HepG2 (cell line): Measurements from ENCODE around the gene ALDH2. TPM values are rescaled to one million over a fixed set of nuclear protein-coding genes. Genes with fewer than 3 reads are reported as not detected.

ENCODE experiments used
- ELF4 ChIP-seq: sonication (generic); formaldehyde crosslinking; IDR thresholded peaks from 2 replicates; pipeline ENCODE4 v1.5.0; 2020; ENCODE audit warnings: missing genetic modification reagents, mild to moderate bottlenecking, moderate library complexity, borderline replicate concordance
- GATAD2A ChIP-seq: IDR thresholded peaks from 2 replicates; pipeline ENCODE4 v1.6.1; 2016
- HOXA3 ChIP-seq: sonication (generic); formaldehyde crosslinking; IDR thresholded peaks from 2 replicates; pipeline ENCODE4 v1.5.0; 2020; ENCODE audit warnings: missing genetic modification reagents
- KAT7 ChIP-seq: IDR thresholded peaks from 2 replicates; pipeline ENCODE4 v1.6.1; 2018; ENCODE audit warnings: borderline replicate concordance, missing compliant biosample characterization
- NRL ChIP-seq: sonication (generic); formaldehyde crosslinking; IDR thresholded peaks from 2 replicates; pipeline ENCODE4 v1.5.0; 2020; ENCODE audit warnings: missing genetic modification reagents, mild to moderate bottlenecking, moderate library complexity, borderline replicate concordance
- TRIM24 ChIP-seq: sonication (generic); formaldehyde crosslinking; IDR thresholded peaks from 2 replicates; pipeline ENCODE4 v1.8.0; 2022; ENCODE audit warnings: mild to moderate bottlenecking, missing genetic modification reagents
- ZFP90 ChIP-seq: sonication (generic); formaldehyde crosslinking; IDR thresholded peaks from 2 replicates; pipeline ENCODE4 v1.8.0; 2022; ENCODE audit warnings: missing genetic modification reagents, mild to moderate bottlenecking, inconsistent platforms, borderline replicate concordance
- ZNF383 ChIP-seq: sonication (generic); formaldehyde crosslinking; IDR thresholded peaks from 2 replicates; pipeline ENCODE4 v1.4.0; 2020; ENCODE audit warnings: missing genetic modification reagents, mild to moderate bottlenecking, borderline replicate concordance
- ZNF547 ChIP-seq: sonication (generic); formaldehyde crosslinking; IDR thresholded peaks from 2 replicates; pipeline ENCODE4 v1.5.1; 2020; ENCODE audit warnings: mild to moderate bottlenecking, missing genetic modification reagents
- ZNF747 ChIP-seq: sonication (generic); formaldehyde crosslinking; IDR thresholded peaks from 2 replicates; pipeline ENCODE4 v1.8.1; 2023; ENCODE audit warnings: missing genetic modification reagents, mild to moderate bottlenecking, borderline replicate concordance
- polyA plus RNA-seq, 8 experiments: library from polyadenylated mRNA; depleted of rRNA in 3 of 8; stranded (reverse) in 7 of 8; unstranded in 1 of 8; fragments of >200 nt; fragmentation: Illumina TruSeq in 4 of 8; extraction: Trizol in 4 of 8; gene quantifications; 2 replicates each; pipeline versions ENCODE4 v1.2.1 to v1.2.3, GENCODE V29; 2011 to 2016; ENCODE audit warnings: low read depth in 4 of 8, missing spikeins in 1 of 8, mixed read lengths in 1 of 8; ENCODE audit not compliant: insufficient read depth in 1 of 8
- total RNA-seq, 5 experiments: library from RNA; depleted of rRNA; stranded (reverse); fragments of >200 nt; fragmentation: Illumina TruSeq; extraction: Trizol; gene quantifications; 2 replicates each; pipeline ENCODE4 v1.2.3, GENCODE V29; 2016; ENCODE audit warnings: low read depth in 1 of 5
- TF ChIP-seq, protein P1 (sequence below): sonication (generic); formaldehyde crosslinking; IDR thresholded peaks from 2 replicates; pipeline ENCODE4 v1.4.0; 2020; ENCODE audit warnings: missing genetic modification reagents, borderline replicate concordance
- TF ChIP-seq, protein P2 (sequence below): sonication (generic); formaldehyde crosslinking; IDR thresholded peaks from 2 replicates; pipeline ENCODE4 v1.8.1; 2023; ENCODE audit warnings: mild to moderate bottlenecking, missing genetic modification reagents
- TF ChIP-seq, protein P3 (sequence below): sonication (generic); formaldehyde crosslinking; IDR thresholded peaks from 2 replicates; pipeline ENCODE4 v1.5.1; 2020; ENCODE audit warnings: mild to moderate bottlenecking, missing genetic modification reagents, moderate library complexity
- TF ChIP-seq, protein P4 (sequence below): sonication (generic); formaldehyde crosslinking; IDR thresholded peaks from 2 replicates; pipeline ENCODE4 v1.4.0; 2020; ENCODE audit warnings: missing genetic modification reagents

The ALDH2 gene
- total and polyA plus RNA-seq, 2 of the 13 experiments (the other 11 are each of a cell fraction or from before 2014, with no cell fraction given): 78.8 to 103 TPM

DNA sequence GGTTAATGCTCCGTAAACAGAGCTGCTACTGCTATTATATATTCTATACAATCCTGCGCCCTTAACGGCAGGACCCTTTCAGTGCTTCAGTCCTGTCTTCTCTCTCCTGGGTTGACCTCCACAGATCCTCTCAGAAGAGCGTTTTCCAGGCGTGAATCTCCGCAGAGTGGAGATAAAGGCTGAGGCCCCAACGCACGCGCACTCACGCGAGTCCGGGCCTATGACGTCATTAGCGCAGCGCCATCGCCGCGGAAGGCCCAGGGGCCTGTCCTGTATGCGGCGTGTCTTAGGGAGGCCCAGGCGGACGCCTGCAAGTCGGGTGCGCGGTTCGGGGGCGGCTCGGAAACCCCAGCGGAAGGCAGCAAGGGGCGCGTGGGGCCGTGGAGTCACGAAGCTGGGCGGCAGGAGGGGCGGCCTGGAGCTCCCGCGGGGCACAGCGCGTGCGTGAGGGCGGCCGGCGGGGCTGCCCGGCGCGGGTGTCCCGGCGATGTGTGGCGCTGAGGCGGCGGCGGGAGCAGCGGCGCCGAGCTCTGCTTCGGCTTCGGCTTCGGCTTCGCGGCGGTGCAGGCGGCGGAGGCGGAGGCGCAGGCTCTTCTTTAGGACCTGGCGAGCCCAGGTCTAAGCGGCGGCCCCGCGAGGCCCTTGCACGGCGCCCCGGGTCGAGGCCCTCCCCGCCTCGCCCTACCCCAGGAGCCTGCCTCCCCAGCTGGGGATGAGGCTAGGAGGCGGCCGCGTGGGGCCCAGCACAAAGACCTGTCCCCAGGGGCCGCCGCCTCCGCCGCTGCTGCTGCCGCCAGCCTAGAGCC is 75.2 kb downstream of the ALDH2 start, which contains the start of gene MAPKAPK5 (continued):
- TF ChIP-seq, protein P1, sequence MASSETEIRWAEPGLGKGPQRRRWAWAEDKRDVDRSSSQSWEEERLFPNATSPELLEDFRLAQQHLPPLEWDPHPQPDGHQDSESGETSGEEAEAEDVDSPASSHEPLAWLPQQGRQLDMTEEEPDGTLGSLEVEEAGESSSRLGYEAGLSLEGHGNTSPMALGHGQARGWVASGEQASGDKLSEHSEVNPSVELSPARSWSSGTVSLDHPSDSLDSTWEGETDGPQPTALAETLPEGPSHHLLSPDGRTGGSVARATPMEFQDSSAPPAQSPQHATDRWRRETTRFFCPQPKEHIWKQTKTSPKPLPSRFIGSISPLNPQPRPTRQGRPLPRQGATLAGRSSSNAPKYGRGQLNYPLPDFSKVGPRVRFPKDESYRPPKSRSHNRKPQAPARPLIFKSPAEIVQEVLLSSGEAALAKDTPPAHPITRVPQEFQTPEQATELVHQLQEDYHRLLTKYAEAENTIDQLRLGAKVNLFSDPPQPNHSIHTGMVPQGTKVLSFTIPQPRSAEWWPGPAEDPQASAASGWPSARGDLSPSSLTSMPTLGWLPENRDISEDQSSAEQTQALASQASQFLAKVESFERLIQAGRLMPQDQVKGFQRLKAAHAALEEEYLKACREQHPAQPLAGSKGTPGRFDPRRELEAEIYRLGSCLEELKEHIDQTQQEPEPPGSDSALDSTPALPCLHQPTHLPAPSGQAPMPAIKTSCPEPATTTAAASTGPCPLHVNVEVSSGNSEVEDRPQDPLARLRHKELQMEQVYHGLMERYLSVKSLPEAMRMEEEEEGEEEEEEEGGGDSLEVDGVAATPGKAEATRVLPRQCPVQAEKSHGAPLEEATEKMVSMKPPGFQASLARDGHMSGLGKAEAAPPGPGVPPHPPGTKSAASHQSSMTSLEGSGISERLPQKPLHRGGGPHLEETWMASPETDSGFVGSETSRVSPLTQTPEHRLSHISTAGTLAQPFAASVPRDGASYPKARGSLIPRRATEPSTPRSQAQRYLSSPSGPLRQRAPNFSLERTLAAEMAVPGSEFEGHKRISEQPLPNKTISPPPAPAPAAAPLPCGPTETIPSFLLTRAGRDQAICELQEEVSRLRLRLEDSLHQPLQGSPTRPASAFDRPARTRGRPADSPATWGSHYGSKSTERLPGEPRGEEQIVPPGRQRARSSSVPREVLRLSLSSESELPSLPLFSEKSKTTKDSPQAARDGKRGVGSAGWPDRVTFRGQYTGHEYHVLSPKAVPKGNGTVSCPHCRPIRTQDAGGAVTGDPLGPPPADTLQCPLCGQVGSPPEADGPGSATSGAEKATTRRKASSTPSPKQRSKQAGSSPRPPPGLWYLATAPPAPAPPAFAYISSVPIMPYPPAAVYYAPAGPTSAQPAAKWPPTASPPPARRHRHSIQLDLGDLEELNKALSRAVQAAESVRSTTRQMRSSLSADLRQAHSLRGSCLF (CRISPR knock-in tag): no peak
- TF ChIP-seq ZNF383 (CRISPR knock-in tag) (0 out of 2 replicates have a peak, but pooled peaks have one; percentile 44), KAT7 (CRISPR knock-in tag) (peak; percentile 74; the same call in 1 of the 2 replicates), ZNF747 (CRISPR knock-in tag) (peak; percentile 71; the same call in 1 of the 2 replicates), ELF4 (CRISPR knock-in tag) (no peak), NRL (peak; percentile 36; the same call in 1 of the 2 replicates), ZFP90 (CRISPR knock-in tag) (peak; percentile 62; the same call in 1 of the 2 replicates), ZNF547 (CRISPR knock-in tag) (peak; percentile 87), GATAD2A (CRISPR knock-in tag) (peak; percentile 67; the same call in 1 of the 2 replicates), TRIM24 (no peak), HOXA3 (CRISPR knock-in tag) (peak; percentile 97)
- TF ChIP-seq, protein P2, sequence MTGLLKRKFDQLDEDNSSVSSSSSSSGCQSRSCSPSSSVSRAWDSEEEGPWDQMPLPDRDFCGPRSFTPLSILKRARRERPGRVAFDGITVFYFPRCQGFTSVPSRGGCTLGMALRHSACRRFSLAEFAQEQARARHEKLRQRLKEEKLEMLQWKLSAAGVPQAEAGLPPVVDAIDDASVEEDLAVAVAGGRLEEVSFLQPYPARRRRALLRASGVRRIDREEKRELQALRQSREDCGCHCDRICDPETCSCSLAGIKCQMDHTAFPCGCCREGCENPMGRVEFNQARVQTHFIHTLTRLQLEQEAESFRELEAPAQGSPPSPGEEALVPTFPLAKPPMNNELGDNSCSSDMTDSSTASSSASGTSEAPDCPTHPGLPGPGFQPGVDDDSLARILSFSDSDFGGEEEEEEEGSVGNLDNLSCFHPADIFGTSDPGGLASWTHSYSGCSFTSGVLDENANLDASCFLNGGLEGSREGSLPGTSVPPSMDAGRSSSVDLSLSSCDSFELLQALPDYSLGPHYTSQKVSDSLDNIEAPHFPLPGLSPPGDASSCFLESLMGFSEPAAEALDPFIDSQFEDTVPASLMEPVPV: peak; percentile 34; the same call in 1 of the 2 replicates
- TF ChIP-seq, protein P3, sequence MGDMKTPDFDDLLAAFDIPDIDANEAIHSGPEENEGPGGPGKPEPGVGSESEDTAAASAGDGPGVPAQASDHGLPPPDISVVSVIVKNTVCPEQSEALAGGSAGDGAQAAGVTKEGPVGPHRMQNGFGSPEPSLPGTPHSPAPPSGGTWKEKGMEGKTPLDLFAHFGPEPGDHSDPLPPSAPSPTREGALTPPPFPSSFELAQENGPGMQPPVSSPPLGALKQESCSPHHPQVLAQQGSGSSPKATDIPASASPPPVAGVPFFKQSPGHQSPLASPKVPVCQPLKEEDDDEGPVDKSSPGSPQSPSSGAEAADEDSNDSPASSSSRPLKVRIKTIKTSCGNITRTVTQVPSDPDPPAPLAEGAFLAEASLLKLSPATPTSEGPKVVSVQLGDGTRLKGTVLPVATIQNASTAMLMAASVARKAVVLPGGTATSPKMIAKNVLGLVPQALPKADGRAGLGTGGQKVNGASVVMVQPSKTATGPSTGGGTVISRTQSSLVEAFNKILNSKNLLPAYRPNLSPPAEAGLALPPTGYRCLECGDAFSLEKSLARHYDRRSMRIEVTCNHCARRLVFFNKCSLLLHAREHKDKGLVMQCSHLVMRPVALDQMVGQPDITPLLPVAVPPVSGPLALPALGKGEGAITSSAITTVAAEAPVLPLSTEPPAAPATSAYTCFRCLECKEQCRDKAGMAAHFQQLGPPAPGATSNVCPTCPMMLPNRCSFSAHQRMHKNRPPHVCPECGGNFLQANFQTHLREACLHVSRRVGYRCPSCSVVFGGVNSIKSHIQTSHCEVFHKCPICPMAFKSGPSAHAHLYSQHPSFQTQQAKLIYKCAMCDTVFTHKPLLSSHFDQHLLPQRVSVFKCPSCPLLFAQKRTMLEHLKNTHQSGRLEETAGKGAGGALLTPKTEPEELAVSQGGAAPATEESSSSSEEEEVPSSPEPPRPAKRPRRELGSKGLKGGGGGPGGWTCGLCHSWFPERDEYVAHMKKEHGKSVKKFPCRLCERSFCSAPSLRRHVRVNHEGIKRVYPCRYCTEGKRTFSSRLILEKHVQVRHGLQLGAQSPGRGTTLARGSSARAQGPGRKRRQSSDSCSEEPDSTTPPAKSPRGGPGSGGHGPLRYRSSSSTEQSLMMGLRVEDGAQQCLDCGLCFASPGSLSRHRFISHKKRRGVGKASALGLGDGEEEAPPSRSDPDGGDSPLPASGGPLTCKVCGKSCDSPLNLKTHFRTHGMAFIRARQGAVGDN (CRISPR knock-in tag): peak; percentile 73
- TF ChIP-seq, protein P4, sequence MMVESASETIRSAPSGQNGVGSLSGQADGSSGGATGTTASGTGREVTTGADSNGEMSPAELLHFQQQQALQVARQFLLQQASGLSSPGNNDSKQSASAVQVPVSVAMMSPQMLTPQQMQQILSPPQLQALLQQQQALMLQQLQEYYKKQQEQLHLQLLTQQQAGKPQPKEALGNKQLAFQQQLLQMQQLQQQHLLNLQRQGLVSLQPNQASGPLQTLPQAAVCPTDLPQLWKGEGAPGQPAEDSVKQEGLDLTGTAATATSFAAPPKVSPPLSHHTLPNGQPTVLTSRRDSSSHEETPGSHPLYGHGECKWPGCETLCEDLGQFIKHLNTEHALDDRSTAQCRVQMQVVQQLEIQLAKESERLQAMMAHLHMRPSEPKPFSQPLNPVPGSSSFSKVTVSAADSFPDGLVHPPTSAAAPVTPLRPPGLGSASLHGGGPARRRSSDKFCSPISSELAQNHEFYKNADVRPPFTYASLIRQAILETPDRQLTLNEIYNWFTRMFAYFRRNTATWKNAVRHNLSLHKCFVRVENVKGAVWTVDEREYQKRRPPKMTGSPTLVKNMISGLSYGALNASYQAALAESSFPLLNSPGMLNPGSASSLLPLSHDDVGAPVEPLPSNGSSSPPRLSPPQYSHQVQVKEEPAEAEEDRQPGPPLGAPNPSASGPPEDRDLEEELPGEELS (CRISPR knock-in tag): no peak; the same call in 1 of the 2 replicates
